ENCODE data around the gene FAM221A.
"Not testable (repeated sequence)": the region's sequence is repeated elsewhere in the genome, so short reads cannot be mapped to it uniquely, and the experiment has no call there.

Gene FAM221A

DNA sequence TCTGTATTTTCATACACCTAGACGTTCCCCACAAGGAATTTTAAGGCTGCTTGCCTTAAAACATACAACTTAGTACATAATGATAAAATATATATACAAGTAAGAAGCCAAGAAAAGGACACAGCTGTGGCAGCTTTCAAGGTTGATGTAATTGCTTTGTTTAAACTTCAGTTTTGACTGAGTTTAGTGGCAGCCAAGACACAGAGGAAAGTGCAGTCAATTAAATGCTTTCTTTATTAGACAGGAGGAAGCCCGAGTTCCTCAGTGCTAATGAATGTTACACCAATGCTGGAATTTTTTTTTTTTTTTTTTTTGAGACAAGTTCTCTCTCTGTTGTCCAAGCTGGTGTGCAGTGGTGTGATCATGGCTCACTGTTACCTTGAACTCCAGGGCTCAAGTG lies 18.8 kb downstream of the FAM221A start:
- no peak overlapping the region for H3K4me3 ChIP-seq (ENCODE audit: low read depth, low read length)

GRCh38 chr7:23700046-23700445 lies 20.0 kb downstream of the FAM221A start:
- no peak overlapping the region for H3K4me3 ChIP-seq (ENCODE audit: low read depth, low read length)

DNA sequence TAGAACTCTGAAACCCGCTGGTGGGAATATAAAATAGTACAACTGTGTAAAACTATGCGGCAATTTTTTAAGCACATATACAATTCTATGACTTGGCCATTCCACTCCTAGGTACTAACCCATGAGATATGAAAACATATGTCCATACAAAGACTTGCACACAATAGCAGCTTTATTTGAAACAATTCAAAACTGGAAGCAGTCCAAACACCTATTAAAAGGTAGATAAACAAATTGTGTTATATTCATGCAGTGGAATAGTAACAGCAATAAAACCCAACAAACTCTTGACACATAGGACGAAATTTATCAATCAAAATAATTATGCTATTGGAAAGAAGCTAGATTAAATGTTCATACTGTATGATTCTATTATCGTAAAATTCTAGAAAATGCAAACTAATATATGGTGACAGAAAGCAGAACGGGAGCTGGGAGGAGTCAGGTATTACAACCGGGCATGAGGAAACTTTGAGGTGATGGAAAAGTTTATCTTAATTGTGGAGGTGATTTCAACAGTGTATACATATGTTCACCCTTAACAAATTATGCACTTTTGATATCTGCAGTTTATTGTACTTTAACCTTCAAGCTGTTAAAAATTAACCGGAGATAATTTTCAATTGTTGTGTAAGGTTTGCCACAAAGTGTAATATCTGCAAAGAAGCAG lies 29.2 kb downstream of the FAM221A start:
- H3K4me3 ChIP-seq (ENCODE audit: low read depth, low read length): no peak overlapping the region

DNA sequence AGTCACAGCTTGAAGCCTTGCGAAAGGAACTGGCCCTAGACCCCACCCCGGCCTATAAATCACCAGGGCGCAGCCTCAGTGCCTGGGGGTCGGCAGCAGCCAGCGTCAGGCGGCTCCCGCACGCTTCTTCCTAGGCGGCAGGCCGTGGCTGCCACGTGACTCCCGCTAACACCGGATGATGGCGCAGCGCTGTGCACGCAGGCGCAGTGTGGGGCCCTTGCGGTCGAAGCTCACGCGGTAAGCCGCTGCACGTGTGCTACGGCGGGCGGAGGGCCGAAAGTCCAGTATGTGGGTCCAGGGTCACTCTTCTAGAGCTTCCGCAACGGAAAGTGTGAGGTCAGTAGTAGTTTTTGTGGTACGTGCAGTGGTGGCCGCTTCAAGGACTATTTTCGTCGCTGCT lies 30.0 kb downstream of the FAM221A start, which contains the start of gene STK31:
STK31 (plus strand) TSS at position 220 of the 400 bp plus-strand sequence; CDS start at position 287, 67 bp downstream.
- no peak within 1 kb of the TSS for H3K4me3 ChIP-seq (ENCODE audit: low read depth, low read length)

- H3K4me3 ChIP-seq (ENCODE audit: low read depth, low read length): no peak overlapping the region
These were observed 32.6 kb downstream of the FAM221A start for GRCh38 chr7:23712368-23713284.

GRCh38 chr7:23713285-23714149 lies 33.5 kb downstream of the FAM221A start:
- H3K4me3 ChIP-seq (ENCODE audit: low read depth, low read length): no peak overlapping the region

- no peak overlapping the region for H3K4me3 ChIP-seq (ENCODE audit: low read depth, low read length)
These were observed 34.1 kb downstream of the FAM221A start for GRCh38 chr7:23714150-23714464.

DNA sequence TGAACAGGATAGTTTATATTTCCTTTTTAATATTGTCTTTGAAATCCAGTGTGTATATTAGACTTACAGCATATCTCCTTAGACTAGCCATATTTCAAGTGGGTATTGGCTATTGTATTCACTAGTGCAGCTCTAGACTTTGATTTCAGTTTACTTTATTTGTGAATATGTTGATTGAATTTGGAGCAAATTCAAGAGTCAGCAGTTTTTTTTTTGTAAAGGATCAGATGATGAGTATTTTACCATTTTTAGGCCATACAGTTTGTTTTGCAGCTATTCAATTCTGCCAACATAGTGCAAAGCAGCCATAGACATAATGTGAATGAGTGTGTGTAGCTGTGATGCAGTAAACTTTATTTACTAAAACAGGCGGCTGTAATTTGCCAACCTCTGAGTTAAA lies 34.6 kb downstream of the FAM221A start:
- H3K4me3 ChIP-seq (ENCODE audit: low read depth, low read length): no peak overlapping the region

DNA sequence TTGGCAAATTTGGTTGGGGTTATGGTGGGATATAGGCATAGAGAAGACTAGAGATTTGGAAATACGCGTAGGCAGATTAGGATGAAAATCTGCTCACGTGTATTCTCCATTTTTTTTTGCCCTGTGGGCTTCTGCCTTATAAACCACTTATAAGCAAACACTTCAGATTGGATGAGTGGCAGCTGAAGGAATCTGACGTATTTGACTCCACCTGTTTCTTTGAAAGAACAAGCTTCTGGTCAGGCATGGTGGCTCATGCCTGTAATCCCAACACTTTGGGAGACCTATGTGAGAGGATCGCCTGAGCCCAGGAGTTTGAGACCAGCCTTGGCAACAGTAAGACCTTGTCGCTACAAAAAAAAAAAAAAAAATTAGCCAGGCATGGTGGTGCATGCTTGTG lies 35.1 kb downstream of the FAM221A start:
- no peak overlapping the region for H3K4me3 ChIP-seq (ENCODE audit: low read depth, low read length)

- H3K4me3 ChIP-seq (ENCODE audit: low read depth, low read length): no peak overlapping the region
These were observed 37.8 kb downstream of the FAM221A start for GRCh38 chr7:23717788-23718187.

GRCh38 chr7:23721456-23721855 lies 41.5 kb downstream of the FAM221A start:
- no peak overlapping the region for H3K4me3 ChIP-seq (ENCODE audit: low read depth, low read length)

- H3K4me3 ChIP-seq (ENCODE audit: low read depth, low read length): not testable (repeated sequence)
These were observed 42.7 kb downstream of the FAM221A start for GRCh38 chr7:23722587-23723216.

- H3K4me3 ChIP-seq (ENCODE audit: low read depth, low read length): not testable (repeated sequence)
These were observed 44.1 kb downstream of the FAM221A start for GRCh38 chr7:23724113-23724512.

GRCh38 chr7:23742051-23742450 lies 62.1 kb downstream of the FAM221A start:
- H3K4me3 ChIP-seq (ENCODE audit: low read depth, low read length): no peak overlapping the region

- no peak overlapping the region for H3K4me3 ChIP-seq (ENCODE audit: low read depth, low read length)
These were observed 63.2 kb downstream of the FAM221A start for GRCh38 chr7:23743226-23743625.

DNA sequence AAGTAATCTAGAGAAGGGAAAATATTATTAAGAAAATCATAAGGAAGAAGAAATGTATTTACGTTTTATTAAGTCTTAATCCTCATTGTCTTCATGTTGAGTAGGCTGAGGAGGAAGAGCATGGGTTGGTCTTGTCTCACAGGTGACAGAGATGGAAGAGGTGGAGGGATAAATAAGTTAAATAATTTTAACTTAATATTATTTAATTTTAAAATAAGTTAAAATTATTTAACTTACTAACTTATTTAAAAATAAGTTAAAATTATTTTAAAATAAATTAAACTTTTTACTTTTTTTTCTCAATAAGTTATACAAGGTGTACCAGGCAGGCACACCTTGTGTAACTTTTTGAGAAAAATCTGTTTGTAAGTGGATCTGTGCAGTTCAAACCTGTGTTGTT lies 66.6 kb downstream of the FAM221A start:
- H3K4me3 ChIP-seq (ENCODE audit: low read depth, low read length): no peak overlapping the region

DNA sequence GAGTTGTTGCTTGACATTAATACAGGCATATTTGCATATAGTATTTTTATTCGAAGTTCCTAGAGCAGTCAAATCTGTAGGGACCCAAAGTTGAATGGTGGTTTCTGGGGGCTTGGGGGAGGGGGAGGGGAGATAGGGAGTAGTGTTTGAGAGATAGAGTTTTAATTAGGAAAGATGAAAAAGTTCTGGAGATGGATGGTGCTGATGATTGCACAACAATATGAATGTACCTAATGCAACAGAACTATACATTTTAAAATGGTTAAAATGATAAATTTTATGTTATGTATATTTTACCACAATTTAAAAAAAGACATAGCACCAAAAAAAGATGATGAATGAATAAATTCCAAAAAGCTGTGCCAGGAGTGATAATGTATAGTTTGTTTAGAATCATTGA lies 71.9 kb downstream of the FAM221A start:
- no peak overlapping the region for H3K4me3 ChIP-seq (ENCODE audit: low read depth, low read length)
